Sigmoid colon (tissue), 4 donors: Measurements from ENCODE around the gene ELOVL1.

ENCODE experiments used
- EP300 ChIP-seq, 4 donors: sonication (generic); formaldehyde crosslinking; IDR thresholded peaks; one replicate each; pipeline ENCODE4 v1.6.1; 2017; ENCODE audit warnings: antibody characterized with exemption in 4 of 4
- TF ChIP-seq, protein P1 (sequence below), 4 experiments: fragments of 450-650 bp in 3 of 4; fragments of 200-600 bp in 1 of 4; IDR thresholded peaks; one replicate each; pipeline ENCODE4 v1.5.1; 2016 to 2019; ENCODE audit warnings: antibody characterized with exemption in 4 of 4, mild to moderate bottlenecking in 3 of 4, moderate library complexity in 2 of 4

- TF ChIP-seq, protein P1, sequence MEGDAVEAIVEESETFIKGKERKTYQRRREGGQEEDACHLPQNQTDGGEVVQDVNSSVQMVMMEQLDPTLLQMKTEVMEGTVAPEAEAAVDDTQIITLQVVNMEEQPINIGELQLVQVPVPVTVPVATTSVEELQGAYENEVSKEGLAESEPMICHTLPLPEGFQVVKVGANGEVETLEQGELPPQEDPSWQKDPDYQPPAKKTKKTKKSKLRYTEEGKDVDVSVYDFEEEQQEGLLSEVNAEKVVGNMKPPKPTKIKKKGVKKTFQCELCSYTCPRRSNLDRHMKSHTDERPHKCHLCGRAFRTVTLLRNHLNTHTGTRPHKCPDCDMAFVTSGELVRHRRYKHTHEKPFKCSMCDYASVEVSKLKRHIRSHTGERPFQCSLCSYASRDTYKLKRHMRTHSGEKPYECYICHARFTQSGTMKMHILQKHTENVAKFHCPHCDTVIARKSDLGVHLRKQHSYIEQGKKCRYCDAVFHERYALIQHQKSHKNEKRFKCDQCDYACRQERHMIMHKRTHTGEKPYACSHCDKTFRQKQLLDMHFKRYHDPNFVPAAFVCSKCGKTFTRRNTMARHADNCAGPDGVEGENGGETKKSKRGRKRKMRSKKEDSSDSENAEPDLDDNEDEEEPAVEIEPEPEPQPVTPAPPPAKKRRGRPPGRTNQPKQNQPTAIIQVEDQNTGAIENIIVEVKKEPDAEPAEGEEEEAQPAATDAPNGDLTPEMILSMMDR (IDR thresholded peaks at IDR 0.05), result no peak
- no peak for TF ChIP-seq EP300 (IDR thresholded peaks at IDR 0.05)
These were observed 40.1 kb downstream of the ELOVL1 start for GRCh38 chr1:43327549-43328292.
